Activated naive CD8-positive, alpha-beta T cell treated with anti-CD3 and anti-CD28 coated beads, Interleukin-2, amount 50 U/mL, for 16 hours (primary cell): ENCODE data around the gene DNAJC11.
"Not testable (repeated sequence)": the region's sequence is repeated elsewhere in the genome, so short reads cannot be mapped to it uniquely, and the experiment has no call there.

ENCODE experiments used
- DNase-seq: peaks from one replicate; pipeline ENCODE4 v3.0.0-alpha.2; 2020; ENCODE audit warnings: low read depth, low spot score

DNAJC11 gene

GRCh38 chr1:6652986-6653385 is 48.6 kb downstream of the DNAJC11 start:
- no peak for DNase-seq

GRCh38 chr1:6651909-6652308 is 49.7 kb downstream of the DNAJC11 start:
- no peak for DNase-seq

- DNase-seq, result no peak
Observed at GRCh38 chr1:6648556-6648955, 53.1 kb downstream of the DNAJC11 start.

GRCh38 chr1:6646499-6647148 is 55.0 kb downstream of the DNAJC11 start:
- no peak for DNase-seq

GRCh38 chr1:6645018-6645417 is 56.6 kb downstream of the DNAJC11 start:
- DNase-seq, result no peak

GRCh38 chr1:6640867-6641266 is 60.7 kb downstream of the DNAJC11 start:
- DNase-seq, result not testable (repeated sequence)

GRCh38 chr1:6638226-6638625 is 63.4 kb downstream of the DNAJC11 start:
- no peak for DNase-seq

GRCh38 chr1:6637770-6638169 is 63.8 kb downstream of the DNAJC11 start:
- DNase-seq, result no peak

GRCh38 chr1:6636778-6637177 is 64.8 kb downstream of the DNAJC11 start:
- not testable (repeated sequence) for DNase-seq

- no peak for DNase-seq
Observed at GRCh38 chr1:6635910-6636760, 65.5 kb downstream of the DNAJC11 start.

- no peak for DNase-seq
Observed at GRCh38 chr1:6635161-6635909, 66.3 kb downstream of the DNAJC11 start.

- DNase-seq, result no peak
Observed at GRCh38 chr1:6634371-6635052, 67.1 kb downstream of the DNAJC11 start.

- no peak for DNase-seq
Observed at GRCh38 chr1:6632588-6633514, 68.8 kb downstream of the DNAJC11 start.

GRCh38 chr1:6631058-6631457 is 70.6 kb downstream of the DNAJC11 start:
- no peak for DNase-seq

- DNase-seq, result no peak
Observed at GRCh38 chr1:6630027-6630426, 71.6 kb downstream of the DNAJC11 start.

GRCh38 chr1:6628971-6629479 is 72.6 kb downstream of the DNAJC11 start:
- DNase-seq, result no peak

- DNase-seq, result no peak
Observed at GRCh38 chr1:6627841-6628545, 73.6 kb downstream of the DNAJC11 start.

- no peak for DNase-seq
Observed at GRCh38 chr1:6627031-6627430, 74.6 kb downstream of the DNAJC11 start.

- no peak for DNase-seq
Observed at GRCh38 chr1:6625584-6626149, 75.9 kb downstream of the DNAJC11 start.
